ENCODE data around the gene SPINK2. TPM values are rescaled to one million over a fixed set of nuclear protein-coding genes. Genes with fewer than 3 reads are reported as not detected.

The SPINK2 gene
- total and polyA plus RNA-seq, 7 experiments from 2014 or later: 0.99 to 32.8 (median 4.4) TPM

- no peak overlapping the region for H3K27ac Mint-ChIP-seq
- H3K27me3 Mint-ChIP-seq: peaks cover 0 to 15% (median 0%) of the 10 kb centered on the region in 5 donors
- Histone ChIP-seq H3K4me3 (ENCODE audit: low read length) (no peak overlapping the region), H3K36me3 (ENCODE audit: control insufficient read depth in 2 of 3, insufficient read depth in 3 of 3, low read length in 3 of 3) (no peaks in the 10 kb centered on the region), H3K4me1 (ENCODE audit: control insufficient read depth in 2 of 2, insufficient read depth in 2 of 2, low read length in 2 of 2) (no peaks in the 10 kb centered on the region), H3K9me3 (ENCODE audit: control insufficient read depth in 2 of 3, low read length in 3 of 3) (no peaks in the 10 kb centered on the region), H3K27me3 (ENCODE audit: control insufficient read depth in 2 of 2, insufficient read depth in 2 of 2, low read length in 2 of 2) (no peaks in the 10 kb centered on the region), H3K27ac (ENCODE audit: low read depth, low read length) (no peak overlapping the region)
- peaks cover 0 to 12% (median 0%) of the 10 kb centered on the region in 7 donors for H3K4me1 Mint-ChIP-seq
- peaks cover 0 to 7% (median 0%) of the 10 kb centered on the region in 11 donors for H3K9me3 Mint-ChIP-seq
- ChIA-PET POLR2A (no interaction called here), CTCF (no interaction called here)
- H3K4me3 Mint-ChIP-seq: no peak overlapping the region
- no peak for DNase-seq
- intact Hi-C loops (cut with micrococcal nuclease): no loop called here
- H3K36me3 Mint-ChIP-seq: peaks cover 0 to 5% (median 0%) of the 10 kb centered on the region in 5 donors
- no peak for ATAC-seq
These were observed 7.5 kb upstream of the SPINK2 start for GRCh38 chr4:56828784-56829535.

- Mint-ChIP-seq H3K4me3 (no peak overlapping the region), H3K27me3 (peaks cover 0 to 53% (median 0%) of the 10 kb centered on the region in 5 donors), H3K9me3 (peaks cover 0 to 7% (median 0%) of the 10 kb centered on the region in 11 donors), H3K27ac (no peak overlapping the region), H3K36me3 (peaks cover 0 to 6% (median 0%) of the 10 kb centered on the region in 5 donors), H3K4me1 (peaks cover 7 to 24% (median 15%) of the 10 kb centered on the region in 7 donors)
- ChIA-PET POLR2A (interaction anchor here (0.7 kb wide), 1 partner anchor 10 kb away, joined by 4 read pairs; no protein-coding TSS in a partner anchor), CTCF (interaction anchor here (1.1 to 1.2 kb wide), 2 partner anchors 14 to 401 kb away, joined by 3 read pairs; no protein-coding TSS in a partner anchor)
- H3K9me3 ChIP-seq (ENCODE audit: control insufficient read depth in 2 of 3, low read length in 3 of 3): no peaks in the 10 kb centered on the region
- H3K36me3 ChIP-seq (ENCODE audit: control insufficient read depth in 2 of 3, insufficient read depth in 3 of 3, low read length in 3 of 3): no peaks in the 10 kb centered on the region
- peaks cover 0 to 7% of the 10 kb centered on the region in 2 donors for H3K4me1 ChIP-seq (ENCODE audit: control insufficient read depth in 2 of 2, insufficient read depth in 2 of 2, low read length in 2 of 2)
- ATAC-seq (no peak), DNase-seq (no peak)
- H3K27me3 ChIP-seq (ENCODE audit: control insufficient read depth in 2 of 2, insufficient read depth in 2 of 2, low read length in 2 of 2): no peaks in the 10 kb centered on the region
- H3K4me3 ChIP-seq (ENCODE audit: low read length): no peak overlapping the region
- H3K27ac ChIP-seq (ENCODE audit: low read depth, low read length): no peak overlapping the region
- intact Hi-C loops (cut with micrococcal nuclease): loop anchor here (5.0 kb wide), 2 partner anchors 83 to 153 kb away; partner anchors contain the start of genes NOA1 (in 1 of the 2), POLR2B (in 1 of the 2) and REST (in 1 of the 2)
These were observed 2.6 kb upstream of the SPINK2 start for GRCh38 chr4:56823933-56824600.

- CTCF ChIA-PET: interaction anchor here (1.2 kb wide), 1 partner anchor 18 kb away, joined by 5 read pairs; no protein-coding TSS in a partner anchor
- intact Hi-C loops (cut with micrococcal nuclease): loop anchor here in 1 of 2 donors (1.0 kb wide), 1 partner anchor 61 kb away; no protein-coding TSS in a partner anchor
- H3K27ac Mint-ChIP-seq: peak overlapping the region in 3 of 9 donors; percentile 15 to 69 (median 17)
These were observed 2.7 kb downstream of the SPINK2 start for GRCh38 chr4:56818797-56819196.

GRCh38 chr4:56817840-56818491 lies 3.5 kb downstream of the SPINK2 start:
- peaks cover 12 to 17% of the 10 kb centered on the region in 2 donors for H3K4me1 ChIP-seq (ENCODE audit: control insufficient read depth in 2 of 2, insufficient read depth in 2 of 2, low read length in 2 of 2)
- H3K4me1 Mint-ChIP-seq: peaks cover 18 to 41% (median 35%) of the 10 kb centered on the region in 7 donors
- DNase-seq (peak in 6 of 9 donors; percentile 27 to 68 (median 41)), ATAC-seq (peak; percentile 71)
- no peaks in the 10 kb centered on the region for H3K9me3 ChIP-seq (ENCODE audit: control insufficient read depth in 2 of 3, low read length in 3 of 3)
- H3K36me3 Mint-ChIP-seq: peaks cover 0 to 11% (median 0%) of the 10 kb centered on the region in 5 donors
- H3K36me3 ChIP-seq (ENCODE audit: control insufficient read depth in 2 of 3, insufficient read depth in 3 of 3, low read length in 3 of 3): no peaks in the 10 kb centered on the region
- H3K4me3 Mint-ChIP-seq: peak overlapping the region; percentile 0 to 76 (median 32)
- peaks cover 0 to 48% (median 0%) of the 10 kb centered on the region in 5 donors for H3K27me3 Mint-ChIP-seq
- ChIA-PET CTCF (no interaction called here), POLR2A (interaction anchor here (0.7 to 1.6 kb wide), 2 partner anchors 19 to 382 kb away, joined by 4 read pairs; partner anchors contain the start of genes PAICS and PPAT)
- H3K27ac Mint-ChIP-seq: peak overlapping the region; percentile 1 to 75 (median 40)
- H3K4me3 ChIP-seq (ENCODE audit: low read length): no peak overlapping the region
- H3K27me3 ChIP-seq (ENCODE audit: control insufficient read depth in 2 of 2, insufficient read depth in 2 of 2, low read length in 2 of 2): no peaks in the 10 kb centered on the region
- H3K27ac ChIP-seq (ENCODE audit: low read depth, low read length): no peak overlapping the region
- peaks cover 0 to 4% (median 0%) of the 10 kb centered on the region in 11 donors for H3K9me3 Mint-ChIP-seq
- intact Hi-C loops (cut with micrococcal nuclease): loop anchor here in 1 of 2 donors (1.0 to 2.0 kb wide), 2 partner anchors 17 to 61 kb away; no protein-coding TSS in a partner anchor

More at GRCh38 chr4:56818797-56819196, 2.7 kb downstream of the SPINK2 start:
- no peak overlapping the region for H3K27ac ChIP-seq (ENCODE audit: low read depth, low read length)
- H3K4me3 Mint-ChIP-seq: peak overlapping the region in 2 of 10 donors; percentile 10 to 27
- H3K27me3 Mint-ChIP-seq: peaks cover 0 to 51% (median 0%) of the 10 kb centered on the region in 5 donors
- no peak overlapping the region for H3K4me3 ChIP-seq (ENCODE audit: low read length)
- ATAC-seq: no peak
- peaks cover 0 to 4% (median 0%) of the 10 kb centered on the region in 11 donors for H3K9me3 Mint-ChIP-seq
- POLR2A ChIA-PET: no interaction called here
- no peaks in the 10 kb centered on the region for H3K27me3 ChIP-seq (ENCODE audit: control insufficient read depth in 2 of 2, insufficient read depth in 2 of 2, low read length in 2 of 2)
- H3K9me3 ChIP-seq (ENCODE audit: control insufficient read depth in 2 of 3, low read length in 3 of 3): no peaks in the 10 kb centered on the region
- H3K36me3 Mint-ChIP-seq: peaks cover 0 to 11% (median 0%) of the 10 kb centered on the region in 5 donors
- peaks cover 12 to 17% of the 10 kb centered on the region in 2 donors for H3K4me1 ChIP-seq (ENCODE audit: control insufficient read depth in 2 of 2, insufficient read depth in 2 of 2, low read length in 2 of 2)
- no peak for DNase-seq
- no peaks in the 10 kb centered on the region for H3K36me3 ChIP-seq (ENCODE audit: control insufficient read depth in 2 of 3, insufficient read depth in 3 of 3, low read length in 3 of 3)
- H3K4me1 Mint-ChIP-seq: peaks cover 18 to 41% (median 35%) of the 10 kb centered on the region in 7 donors

- POLR2A ChIA-PET: no interaction called here
These were observed 14.8 kb downstream of the SPINK2 start for GRCh38 chr4:56806666-56807065.

More at GRCh38 chr4:56806666-56807065, 14.8 kb downstream of the SPINK2 start:
- H3K36me3 ChIP-seq (ENCODE audit: control insufficient read depth in 2 of 3, insufficient read depth in 3 of 3, low read length in 3 of 3): no peaks in the 10 kb centered on the region
- no peak overlapping the region for H3K4me3 ChIP-seq (ENCODE audit: low read length)
- Mint-ChIP-seq H3K9me3 (peaks cover 0 to 5% (median 0%) of the 10 kb centered on the region in 11 donors), H3K27me3 (peaks cover 0 to 29% (median 0%) of the 10 kb centered on the region in 5 donors), H3K36me3 (peaks cover 0 to 8% (median 0%) of the 10 kb centered on the region in 5 donors), H3K4me3 (no peak overlapping the region), H3K4me1 (peaks cover 5 to 24% (median 16%) of the 10 kb centered on the region in 7 donors), H3K27ac (no peak overlapping the region)
- DNase-seq (no peak), ATAC-seq (no peak)
- CTCF ChIA-PET: no interaction called here
- intact Hi-C loops (cut with micrococcal nuclease): no loop called here
- no peaks in the 10 kb centered on the region for H3K9me3 ChIP-seq (ENCODE audit: control insufficient read depth in 2 of 3, low read length in 3 of 3)
- peaks cover 0 to 2% of the 10 kb centered on the region in 2 donors for H3K4me1 ChIP-seq (ENCODE audit: control insufficient read depth in 2 of 2, insufficient read depth in 2 of 2, low read length in 2 of 2)
- H3K27me3 ChIP-seq (ENCODE audit: control insufficient read depth in 2 of 2, insufficient read depth in 2 of 2, low read length in 2 of 2): no peaks in the 10 kb centered on the region
- no peak overlapping the region for H3K27ac ChIP-seq (ENCODE audit: low read depth, low read length)

Measured in naive thymus-derived CD4-positive, alpha-beta T cell (primary cell).